Natural killer cell (primary cell): Measurements from ENCODE around the gene CMTR1. TPM values are rescaled to one million over a fixed set of nuclear protein-coding genes. Genes with fewer than 3 reads are reported as not detected.

Experiments
- ATAC-seq, 3 donors: fragments of 150-1000 bp in 2 of 3; fragments of 200-7000 bp in 1 of 3; cut with Tn5 transposase; 1 replicate in 1 of 3; 2 replicates in 2 of 3; pipeline ENCODE4 v1.10.0; 2021; ENCODE audit warnings: mild to moderate bottlenecking in 2 of 3, moderate library complexity in 2 of 3
- DNase-seq, 2 donors: peaks; one replicate each; pipeline versions ENCODE4 v3.0.0 to v3.0.0-alpha.2; 2013 to 2021; ENCODE audit warnings: mixed read lengths in 1 of 2
- H3K27ac ChIP-seq: one replicate; pipeline ENCODE4 v1.5.1; 2013; ENCODE audit warnings: mild to moderate bottlenecking, low read length
- H3K27me3 ChIP-seq: one replicate; pipeline ENCODE4 v1.6.1; 2013; ENCODE audit warnings: low read length; ENCODE audit not compliant: control insufficient read depth, insufficient read depth
- H3K36me3 ChIP-seq: one replicate; pipeline ENCODE4 v1.6.1; 2013; ENCODE audit warnings: low read length; ENCODE audit not compliant: control insufficient read depth, insufficient read depth
- H3K4me1 ChIP-seq: one replicate; pipeline ENCODE4 v1.6.1; 2013; ENCODE audit warnings: low read length; ENCODE audit not compliant: control insufficient read depth, insufficient read depth
- H3K4me3 ChIP-seq: one replicate; pipeline ENCODE4 v1.5.1; 2013; ENCODE audit warnings: low read length
- H3K9me3 ChIP-seq: one replicate; pipeline ENCODE4 v1.6.1; 2013; ENCODE audit warnings: low read length; ENCODE audit not compliant: control insufficient read depth, insufficient read depth
- H3K27ac Mint-ChIP-seq, 2 donors: one replicate each; pipeline ENCODE4 v1.8.0; 2022; ENCODE audit warnings: mild to moderate bottlenecking in 2 of 2, mixed read lengths in 2 of 2, moderate library complexity in 1 of 2
- H3K27me3 Mint-ChIP-seq, 2 donors: one replicate each; pipeline ENCODE4 v1.8.0; 2022; ENCODE audit warnings: low read depth in 2 of 2, mixed read lengths in 2 of 2
- H3K36me3 Mint-ChIP-seq: one replicate; pipeline ENCODE4 v1.8.0; 2022; ENCODE audit warnings: mixed read lengths
- H3K4me1 Mint-ChIP-seq, 2 donors: one replicate each; pipeline ENCODE4 v1.8.0; 2022; ENCODE audit warnings: mixed read lengths in 2 of 2
- H3K4me3 Mint-ChIP-seq: one replicate; pipeline ENCODE4 v1.8.0; 2022; ENCODE audit warnings: mild to moderate bottlenecking, moderate library complexity, mixed read lengths
- H3K9me3 Mint-ChIP-seq, 2 donors: one replicate each; pipeline ENCODE4 v1.8.0; 2022; ENCODE audit warnings: mixed read lengths in 2 of 2
- CTCF ChIP-seq: fragments of 200-600 bp; IDR thresholded peaks from one replicate; pipeline ENCODE4 v1.8.0; 2022; ENCODE audit warnings: antibody characterized with exemption
- WGBS: methylation state at CpG from one replicate; pipeline ENCODE4 v1.1.7; 2013; ENCODE audit warnings: missing lambda C conversion rate; ENCODE audit not compliant: insufficient coverage; 5-methylcytosine and 5-hydroxymethylcytosine counted together
- intact Hi-C: fragments of 100-400 bp; cut with micrococcal nuclease; formaldehyde crosslinking; loops from one replicate; pipeline ENCODE4 v1.14.2; 2022
- total RNA-seq, 4 donors: library from RNA; stranded (reverse); fragments of 120-200 nt in 1 of 4; gene quantifications; one replicate each; pipeline versions ENCODE4 v1.2.3 to v1.2.4, GENCODE V29; 2013 to 2022

Gene CMTR1
- total RNA-seq, 3 donors from 2014 or later (not counting 1 experiment from before 2014, with no cell fraction given), result 85.0 to 111 (median 94.7) TPM

GRCh38 chr6:37491830-37492208 lies 58.8 kb downstream of the CMTR1 start:
- TF ChIP-seq CTCF, result no peak
- Histone ChIP-seq H3K9me3 (no peaks in the 10 kb centered on the region), H3K4me3 (no peak overlapping the region), H3K27ac (no peak overlapping the region), H3K36me3 (peaks cover 4% of the 10 kb centered on the region), H3K4me1 (peaks cover 38% of the 10 kb centered on the region), H3K27me3 (no peaks in the 10 kb centered on the region)
- Mint-ChIP-seq H3K4me1 (peaks cover 26 to 37% of the 10 kb centered on the region in 2 donors), H3K4me3 (no peak overlapping the region), H3K36me3 (no peaks in the 10 kb centered on the region), H3K27me3 (no peaks in the 10 kb centered on the region), H3K9me3 (no peaks in the 10 kb centered on the region), H3K27ac (peak overlapping the region; percentile 22 to 46)
- WGBS, result 74% methylated on average over 5 of the region's 5 CpGs
- ATAC-seq, result peak in 1 of 3 donors; percentile 8
- peak in 1 of 2 donors; percentile 44 for DNase-seq
- intact Hi-C loops, result no loop called here

GRCh38 chr6:37492236-37492972 lies 59.4 kb downstream of the CMTR1 start:
- ATAC-seq (no peak), DNase-seq (no peak)
- H3K4me3 Mint-ChIP-seq, result no peak overlapping the region
- H3K4me1 ChIP-seq, result peaks cover 38% of the 10 kb centered on the region
- H3K4me3 ChIP-seq, result no peak overlapping the region
- peaks cover 4% of the 10 kb centered on the region for H3K36me3 ChIP-seq
- no peaks in the 10 kb centered on the region for H3K9me3 ChIP-seq
- H3K27me3 Mint-ChIP-seq, result no peaks in the 10 kb centered on the region
- no peak for TF ChIP-seq CTCF
- H3K27ac Mint-ChIP-seq, result peak overlapping the region; percentile 22 to 46
- intact Hi-C loops, result no loop called here
- peaks cover 26 to 36% of the 10 kb centered on the region in 2 donors for H3K4me1 Mint-ChIP-seq
- no peaks in the 10 kb centered on the region for H3K27me3 ChIP-seq
- WGBS, result 79% methylated on average over 9 of the region's 9 CpGs
- H3K27ac ChIP-seq, result no peak overlapping the region
- no peaks in the 10 kb centered on the region for H3K36me3 Mint-ChIP-seq
- H3K9me3 Mint-ChIP-seq, result no peaks in the 10 kb centered on the region

- peaks cover 38% of the 10 kb centered on the region for H3K4me1 ChIP-seq
- H3K27ac ChIP-seq, result no peak overlapping the region
- DNase-seq (peak in 1 of 2 donors; percentile 36), ATAC-seq (no peak)
- Mint-ChIP-seq H3K27me3 (no peaks in the 10 kb centered on the region), H3K36me3 (no peaks in the 10 kb centered on the region), H3K27ac (no peak overlapping the region), H3K4me1 (peaks cover 21 to 29% of the 10 kb centered on the region in 2 donors), H3K9me3 (no peaks in the 10 kb centered on the region), H3K4me3 (no peak overlapping the region)
- H3K27me3 ChIP-seq, result no peaks in the 10 kb centered on the region
- WGBS, result 96% methylated on average over 38 of the region's 38 CpGs
- TF ChIP-seq CTCF, result no peak
- peaks cover 2% of the 10 kb centered on the region for H3K36me3 ChIP-seq
- H3K9me3 ChIP-seq, result no peaks in the 10 kb centered on the region
- intact Hi-C loops, result no loop called here
- no peak overlapping the region for H3K4me3 ChIP-seq
These were observed 60.1 kb downstream of the CMTR1 start for GRCh38 chr6:37492991-37493660.
